Measurements from ENCODE around the gene WNK2. TPM values are rescaled to one million over a fixed set of nuclear protein-coding genes. Genes with fewer than 3 reads are reported as not detected.
A peak's percentile ranks its signal among the peaks of the same experiment; 100 is the strongest.
"Not testable (repeated sequence)": the region's sequence is repeated elsewhere in the genome, so short reads cannot be mapped to it uniquely, and the experiment has no call there.

WNK2 gene
- total RNA-seq, 2 experiments from 2014 or later = 0.25 TPM; not detected in 1

- Mint-ChIP-seq H3K36me3 (no peaks in the 10 kb centered on the region), H3K4me3 (no peak overlapping the region), H3K27me3 (no peaks in the 10 kb centered on the region), H3K9me3 (no peaks in the 10 kb centered on the region), H3K4me1 (peaks cover under 1% of the 10 kb centered on the region), H3K27ac (no peak overlapping the region)
- DNase-seq = no peak
- ATAC-seq (ENCODE audit: low read depth) = no peak
- POLR2A ChIA-PET = no interaction called here
These were observed 59.2 kb downstream of the WNK2 start for GRCh38 chr9:93243112-93243511.

- Mint-ChIP-seq H3K36me3 (no peaks in the 10 kb centered on the region), H3K4me1 (no peaks in the 10 kb centered on the region), H3K27ac (no peak overlapping the region), H3K27me3 (no peaks in the 10 kb centered on the region), H3K9me3 (no peaks in the 10 kb centered on the region), H3K4me3 (no peak overlapping the region)
- POLR2A ChIA-PET = no interaction called here
- ATAC-seq (ENCODE audit: low read depth) (no peak), DNase-seq (no peak)
These were observed 60.2 kb downstream of the WNK2 start for GRCh38 chr9:93244101-93244500.

- Mint-ChIP-seq H3K27ac (no peak overlapping the region), H3K36me3 (no peaks in the 10 kb centered on the region), H3K9me3 (no peaks in the 10 kb centered on the region), H3K4me1 (no peaks in the 10 kb centered on the region), H3K4me3 (no peak overlapping the region), H3K27me3 (no peaks in the 10 kb centered on the region)
- POLR2A ChIA-PET = no interaction called here
- ATAC-seq (ENCODE audit: low read depth) (no peak), DNase-seq (no peak)
These were observed 60.8 kb downstream of the WNK2 start for GRCh38 chr9:93244510-93245436.

- Mint-ChIP-seq H3K9me3 (no peaks in the 10 kb centered on the region), H3K27me3 (no peaks in the 10 kb centered on the region), H3K36me3 (no peaks in the 10 kb centered on the region), H3K27ac (no peak overlapping the region), H3K4me1 (no peaks in the 10 kb centered on the region), H3K4me3 (no peak overlapping the region)
- POLR2A ChIA-PET = no interaction called here
- no peak for ATAC-seq (ENCODE audit: low read depth)
- DNase-seq = no peak
These were observed 61.6 kb downstream of the WNK2 start for GRCh38 chr9:93245437-93245970.

GRCh38 chr9:93246111-93246510 lies 62.2 kb downstream of the WNK2 start:
- H3K27me3 Mint-ChIP-seq = no peaks in the 10 kb centered on the region
- no peaks in the 10 kb centered on the region for H3K4me1 Mint-ChIP-seq
- no peak for ATAC-seq (ENCODE audit: low read depth)
- no peak for DNase-seq
- no peak overlapping the region for H3K4me3 Mint-ChIP-seq
- H3K36me3 Mint-ChIP-seq = no peaks in the 10 kb centered on the region
- no peak overlapping the region for H3K27ac Mint-ChIP-seq
- no peaks in the 10 kb centered on the region for H3K9me3 Mint-ChIP-seq
- POLR2A ChIA-PET = no interaction called here

- Mint-ChIP-seq H3K4me3 (no peak overlapping the region), H3K9me3 (no peaks in the 10 kb centered on the region), H3K27me3 (no peaks in the 10 kb centered on the region), H3K4me1 (no peaks in the 10 kb centered on the region), H3K36me3 (no peaks in the 10 kb centered on the region), H3K27ac (no peak overlapping the region)
- POLR2A ChIA-PET = no interaction called here
- no peak for ATAC-seq (ENCODE audit: low read depth)
- no peak for DNase-seq
These were observed 62.6 kb downstream of the WNK2 start for GRCh38 chr9:93246526-93246925.

- H3K27ac Mint-ChIP-seq = no peak overlapping the region
- POLR2A ChIA-PET = no interaction called here
These were observed 63.3 kb downstream of the WNK2 start for GRCh38 chr9:93247099-93247865.

GRCh38 chr9:93247892-93248291 lies 64.0 kb downstream of the WNK2 start:
- Mint-ChIP-seq H3K36me3 (no peaks in the 10 kb centered on the region), H3K4me3 (no peak overlapping the region)

More at GRCh38 chr9:93247099-93247865, 63.3 kb downstream of the WNK2 start:
- Mint-ChIP-seq H3K9me3 (no peaks in the 10 kb centered on the region), H3K4me1 (no peaks in the 10 kb centered on the region), H3K4me3 (no peak overlapping the region), H3K36me3 (no peaks in the 10 kb centered on the region), H3K27me3 (no peaks in the 10 kb centered on the region)
- DNase-seq = no peak
- ATAC-seq (ENCODE audit: low read depth) = no peak

GRCh38 chr9:93248386-93249040 lies 64.6 kb downstream of the WNK2 start:
- Mint-ChIP-seq H3K27me3 (no peaks in the 10 kb centered on the region), H3K4me1 (no peaks in the 10 kb centered on the region), H3K9me3 (no peaks in the 10 kb centered on the region), H3K36me3 (no peaks in the 10 kb centered on the region), H3K4me3 (no peak overlapping the region), H3K27ac (no peak overlapping the region)
- no peak for DNase-seq
- POLR2A ChIA-PET = no interaction called here
- no peak for ATAC-seq (ENCODE audit: low read depth)

More at GRCh38 chr9:93247892-93248291, 64.0 kb downstream of the WNK2 start:
- ATAC-seq (ENCODE audit: low read depth) (no peak), DNase-seq (no peak)
- Mint-ChIP-seq H3K27me3 (no peaks in the 10 kb centered on the region), H3K4me1 (no peaks in the 10 kb centered on the region), H3K27ac (no peak overlapping the region), H3K9me3 (no peaks in the 10 kb centered on the region)
- POLR2A ChIA-PET = no interaction called here

- POLR2A ChIA-PET = no interaction called here
- Mint-ChIP-seq H3K36me3 (no peaks in the 10 kb centered on the region), H3K4me3 (no peak overlapping the region), H3K27ac (no peak overlapping the region), H3K4me1 (no peaks in the 10 kb centered on the region), H3K27me3 (no peaks in the 10 kb centered on the region), H3K9me3 (no peaks in the 10 kb centered on the region)
- DNase-seq (no peak), ATAC-seq (ENCODE audit: low read depth) (no peak)
These were observed 66.2 kb downstream of the WNK2 start for GRCh38 chr9:93250185-93250584.

GRCh38 chr9:93251309-93251708 lies 67.4 kb downstream of the WNK2 start:
- ATAC-seq (ENCODE audit: low read depth); DNase-seq; H3K36me3 Mint-ChIP-seq; H3K4me1 Mint-ChIP-seq; H3K27ac Mint-ChIP-seq; H3K9me3 Mint-ChIP-seq; H3K4me3 Mint-ChIP-seq; POLR2A ChIA-PET; H3K27me3 Mint-ChIP-seq: not testable (repeated sequence)

GRCh38 chr9:93252116-93252780 lies 68.3 kb downstream of the WNK2 start:
- Mint-ChIP-seq H3K27ac (no peak overlapping the region), H3K27me3 (no peaks in the 10 kb centered on the region), H3K4me1 (no peaks in the 10 kb centered on the region), H3K9me3 (no peaks in the 10 kb centered on the region), H3K36me3 (no peaks in the 10 kb centered on the region), H3K4me3 (no peak overlapping the region)
- DNase-seq (peak; percentile 9), ATAC-seq (ENCODE audit: low read depth) (no peak)
- POLR2A ChIA-PET = no interaction called here

Data from activated naive CD8-positive, alpha-beta T cell treated with anti-CD3 and anti-CD28 coated beads, Interleukin-2, amount 10 ng/mL, durations not matched to agents 7 days and 5 days (primary cell).